Measurements from ENCODE around the gene LIPC.

Gene LIPC

GRCh38 chr15:58525991-58526421 lies 94.2 kb downstream of the LIPC start:
- no peaks in the 10 kb centered on the region for H3K27me3 ChIP-seq (ENCODE audit: control insufficient read depth in 1 of 2, insufficient read depth in 2 of 2, low read length in 2 of 2)
- H3K27ac ChIP-seq (ENCODE audit: low read depth, low read length) = no peak overlapping the region
- peaks cover 19% of the 10 kb centered on the region for H3K4me1 ChIP-seq (ENCODE audit: insufficient read depth, low read length)
- no peak overlapping the region for H3K9ac ChIP-seq (ENCODE audit: low read length)
- no peak overlapping the region for H3K4me3 ChIP-seq (ENCODE audit: low read depth in 1 of 2, low read length in 2 of 2)
- no peaks in the 10 kb centered on the region for H3K36me3 ChIP-seq (ENCODE audit: insufficient read depth, low read length)
- no peaks in the 10 kb centered on the region for H3K9me3 ChIP-seq (ENCODE audit: low read length)

- H3K9me3 ChIP-seq (ENCODE audit: low read length) = no peaks in the 10 kb centered on the region
- no peaks in the 10 kb centered on the region for H3K27me3 ChIP-seq (ENCODE audit: control insufficient read depth in 1 of 2, insufficient read depth in 2 of 2, low read length in 2 of 2)
- no peak overlapping the region for H3K4me3 ChIP-seq (ENCODE audit: low read depth in 1 of 2, low read length in 2 of 2)
- H3K4me1 ChIP-seq (ENCODE audit: insufficient read depth, low read length) = peaks cover 19% of the 10 kb centered on the region
- H3K36me3 ChIP-seq (ENCODE audit: insufficient read depth, low read length) = no peaks in the 10 kb centered on the region
- no peak overlapping the region for H3K9ac ChIP-seq (ENCODE audit: low read length)
- H3K27ac ChIP-seq (ENCODE audit: low read depth, low read length) = no peak overlapping the region
Measured at GRCh38 chr15:58526647-58527192, 94.9 kb downstream of the LIPC start.

GRCh38 chr15:58527573-58528187 lies 95.9 kb downstream of the LIPC start:
- no peaks in the 10 kb centered on the region for H3K9me3 ChIP-seq (ENCODE audit: low read length)
- H3K4me3 ChIP-seq (ENCODE audit: low read depth in 1 of 2, low read length in 2 of 2) = no peak overlapping the region
- no peak overlapping the region for H3K9ac ChIP-seq (ENCODE audit: low read length)
- no peaks in the 10 kb centered on the region for H3K27me3 ChIP-seq (ENCODE audit: control insufficient read depth in 1 of 2, insufficient read depth in 2 of 2, low read length in 2 of 2)
- no peaks in the 10 kb centered on the region for H3K36me3 ChIP-seq (ENCODE audit: insufficient read depth, low read length)
- no peak overlapping the region for H3K27ac ChIP-seq (ENCODE audit: low read depth, low read length)
- peaks cover 11% of the 10 kb centered on the region for H3K4me1 ChIP-seq (ENCODE audit: insufficient read depth, low read length)

- Histone ChIP-seq H3K4me1 (ENCODE audit: insufficient read depth, low read length) (peaks cover 10% of the 10 kb centered on the region), H3K36me3 (ENCODE audit: insufficient read depth, low read length) (no peaks in the 10 kb centered on the region), H3K27ac (ENCODE audit: low read depth, low read length) (no peak overlapping the region), H3K9me3 (ENCODE audit: low read length) (no peaks in the 10 kb centered on the region), H3K9ac (ENCODE audit: low read length) (no peak overlapping the region), H3K4me3 (ENCODE audit: low read depth in 1 of 2, low read length in 2 of 2) (no peak overlapping the region), H3K27me3 (ENCODE audit: control insufficient read depth in 1 of 2, insufficient read depth in 2 of 2, low read length in 2 of 2) (no peaks in the 10 kb centered on the region)
Measured at GRCh38 chr15:58528188-58528870, 96.5 kb downstream of the LIPC start.

- Histone ChIP-seq H3K4me3 (ENCODE audit: low read depth in 1 of 2, low read length in 2 of 2) (no peak overlapping the region), H3K27ac (ENCODE audit: low read depth, low read length) (no peak overlapping the region), H3K4me1 (ENCODE audit: insufficient read depth, low read length) (peaks cover 10% of the 10 kb centered on the region), H3K27me3 (ENCODE audit: control insufficient read depth in 1 of 2, insufficient read depth in 2 of 2, low read length in 2 of 2) (no peaks in the 10 kb centered on the region), H3K9me3 (ENCODE audit: low read length) (no peaks in the 10 kb centered on the region), H3K36me3 (ENCODE audit: insufficient read depth, low read length) (no peaks in the 10 kb centered on the region), H3K9ac (ENCODE audit: low read length) (no peak overlapping the region)
Measured at GRCh38 chr15:58529041-58529440, 97.2 kb downstream of the LIPC start.

GRCh38 chr15:58530056-58530590 lies 98.3 kb downstream of the LIPC start:
- peaks cover 10% of the 10 kb centered on the region for H3K4me1 ChIP-seq (ENCODE audit: insufficient read depth, low read length)
- H3K9ac ChIP-seq (ENCODE audit: low read length) = no peak overlapping the region
- no peak overlapping the region for H3K27ac ChIP-seq (ENCODE audit: low read depth, low read length)
- no peak overlapping the region for H3K4me3 ChIP-seq (ENCODE audit: low read depth in 1 of 2, low read length in 2 of 2)
- no peaks in the 10 kb centered on the region for H3K36me3 ChIP-seq (ENCODE audit: insufficient read depth, low read length)
- no peaks in the 10 kb centered on the region for H3K9me3 ChIP-seq (ENCODE audit: low read length)
- no peaks in the 10 kb centered on the region for H3K27me3 ChIP-seq (ENCODE audit: control insufficient read depth in 1 of 2, insufficient read depth in 2 of 2, low read length in 2 of 2)

- Histone ChIP-seq H3K4me3 (ENCODE audit: low read depth in 1 of 2, low read length in 2 of 2) (no peak overlapping the region), H3K27ac (ENCODE audit: low read depth, low read length) (no peak overlapping the region), H3K9ac (ENCODE audit: low read length) (no peak overlapping the region), H3K9me3 (ENCODE audit: low read length) (no peaks in the 10 kb centered on the region), H3K36me3 (ENCODE audit: insufficient read depth, low read length) (no peaks in the 10 kb centered on the region), H3K4me1 (ENCODE audit: insufficient read depth, low read length) (peaks cover 10% of the 10 kb centered on the region), H3K27me3 (ENCODE audit: control insufficient read depth in 1 of 2, insufficient read depth in 2 of 2, low read length in 2 of 2) (no peaks in the 10 kb centered on the region)
Measured at GRCh38 chr15:58532126-58532525, 100.3 kb downstream of the LIPC start.

GRCh38 chr15:58534556-58534955 lies 102.8 kb downstream of the LIPC start:
- Histone ChIP-seq H3K27ac (ENCODE audit: low read depth, low read length) (no peak overlapping the region), H3K4me3 (ENCODE audit: low read depth in 1 of 2, low read length in 2 of 2) (no peak overlapping the region), H3K4me1 (ENCODE audit: insufficient read depth, low read length) (no peaks in the 10 kb centered on the region), H3K9me3 (ENCODE audit: low read length) (no peaks in the 10 kb centered on the region), H3K36me3 (ENCODE audit: insufficient read depth, low read length) (no peaks in the 10 kb centered on the region), H3K27me3 (ENCODE audit: control insufficient read depth in 1 of 2, insufficient read depth in 2 of 2, low read length in 2 of 2) (no peaks in the 10 kb centered on the region), H3K9ac (ENCODE audit: low read length) (no peak overlapping the region)

GRCh38 chr15:58535337-58535736 lies 103.5 kb downstream of the LIPC start:
- Histone ChIP-seq H3K9me3 (ENCODE audit: low read length) (no peaks in the 10 kb centered on the region), H3K9ac (ENCODE audit: low read length) (no peak overlapping the region)

GRCh38 chr15:58535894-58536293 lies 104.1 kb downstream of the LIPC start:
- H3K4me1 ChIP-seq (ENCODE audit: insufficient read depth, low read length) = no peaks in the 10 kb centered on the region
- no peaks in the 10 kb centered on the region for H3K27me3 ChIP-seq (ENCODE audit: control insufficient read depth in 1 of 2, insufficient read depth in 2 of 2, low read length in 2 of 2)
- H3K4me3 ChIP-seq (ENCODE audit: low read depth in 1 of 2, low read length in 2 of 2) = no peak overlapping the region
- H3K9me3 ChIP-seq (ENCODE audit: low read length) = no peaks in the 10 kb centered on the region
- H3K9ac ChIP-seq (ENCODE audit: low read length) = no peak overlapping the region
- no peak overlapping the region for H3K27ac ChIP-seq (ENCODE audit: low read depth, low read length)
- H3K36me3 ChIP-seq (ENCODE audit: insufficient read depth, low read length) = no peaks in the 10 kb centered on the region

More at GRCh38 chr15:58535337-58535736, 103.5 kb downstream of the LIPC start:
- H3K4me1 ChIP-seq (ENCODE audit: insufficient read depth, low read length) = no peaks in the 10 kb centered on the region
- H3K27me3 ChIP-seq (ENCODE audit: control insufficient read depth in 1 of 2, insufficient read depth in 2 of 2, low read length in 2 of 2) = no peaks in the 10 kb centered on the region
- no peak overlapping the region for H3K4me3 ChIP-seq (ENCODE audit: low read depth in 1 of 2, low read length in 2 of 2)
- no peak overlapping the region for H3K27ac ChIP-seq (ENCODE audit: low read depth, low read length)
- H3K36me3 ChIP-seq (ENCODE audit: insufficient read depth, low read length) = no peaks in the 10 kb centered on the region

GRCh38 chr15:58536414-58536813 lies 104.6 kb downstream of the LIPC start:
- H3K9me3 ChIP-seq (ENCODE audit: low read length) = no peaks in the 10 kb centered on the region
- no peaks in the 10 kb centered on the region for H3K27me3 ChIP-seq (ENCODE audit: control insufficient read depth in 1 of 2, insufficient read depth in 2 of 2, low read length in 2 of 2)
- H3K27ac ChIP-seq (ENCODE audit: low read depth, low read length) = no peak overlapping the region
- no peaks in the 10 kb centered on the region for H3K4me1 ChIP-seq (ENCODE audit: insufficient read depth, low read length)
- no peaks in the 10 kb centered on the region for H3K36me3 ChIP-seq (ENCODE audit: insufficient read depth, low read length)
- no peak overlapping the region for H3K4me3 ChIP-seq (ENCODE audit: low read depth in 1 of 2, low read length in 2 of 2)
- no peak overlapping the region for H3K9ac ChIP-seq (ENCODE audit: low read length)

All from muscle layer of colon (tissue), 2 donors.